WI38 (cell line): Measurements from ENCODE around the gene SRCIN1.
"Not testable (repeated sequence)": the region's sequence is repeated elsewhere in the genome, so short reads cannot be mapped to it uniquely, and the experiment has no call there.

ENCODE experiments used
- H3K4me3 ChIP-seq: 2 replicates; pipeline ENCODE4 v1.5.1; 2011; ENCODE audit warnings: low read depth, mild to moderate bottlenecking, control low read depth, low read length
- CTCF ChIP-seq: IDR thresholded peaks from 2 replicates; pipeline ENCODE4 v1.5.1; 2012; ENCODE audit warnings: low read depth, mild to moderate bottlenecking, control low read depth, low read length

SRCIN1 gene

DNA sequence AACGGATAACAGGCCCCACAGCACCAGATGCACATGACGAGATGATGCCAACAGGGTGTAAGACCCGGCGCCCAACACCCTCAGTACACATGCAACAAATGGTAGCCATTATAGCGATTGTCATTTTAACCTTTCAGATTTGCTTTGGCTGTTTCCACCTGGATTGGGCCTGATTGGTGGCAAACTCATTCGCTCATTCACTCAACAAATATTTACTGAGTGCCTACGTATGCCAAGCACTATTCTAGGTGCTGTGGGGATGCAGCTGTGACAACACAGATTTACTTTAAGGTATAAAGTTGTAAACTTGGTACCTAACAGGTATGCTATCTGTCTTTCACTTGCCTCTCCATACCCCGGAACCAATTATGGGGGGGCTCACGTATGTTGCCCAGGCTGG is 66.8 kb downstream of the SRCIN1 start:
- TF ChIP-seq CTCF, result no peak
- no peak overlapping the region for H3K4me3 ChIP-seq

- TF ChIP-seq CTCF, result no peak
- no peak overlapping the region for H3K4me3 ChIP-seq
Measured at GRCh38 chr17:38536661-38537060, 69.1 kb downstream of the SRCIN1 start.

DNA sequence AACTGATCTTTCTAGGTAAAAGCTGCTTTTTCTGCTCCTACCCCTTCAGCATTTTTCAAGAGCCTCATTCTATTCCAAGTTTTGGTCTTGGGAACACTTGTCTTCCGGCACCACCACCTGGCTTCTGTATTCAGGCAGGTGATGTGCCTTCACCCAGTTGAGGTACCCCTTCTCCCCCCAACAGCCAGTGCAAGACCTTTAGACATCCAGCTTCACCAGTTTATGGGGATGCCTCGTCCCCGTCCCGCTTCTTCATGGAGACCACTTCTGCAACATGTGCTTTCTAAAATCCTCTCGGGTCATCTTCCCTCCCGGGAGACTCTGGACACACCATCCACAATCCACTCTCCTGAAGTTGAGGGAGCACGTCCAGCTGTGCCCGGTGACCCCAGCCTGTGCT is 69.9 kb downstream of the SRCIN1 start:
- TF ChIP-seq CTCF, result no peak
- no peak overlapping the region for H3K4me3 ChIP-seq

DNA sequence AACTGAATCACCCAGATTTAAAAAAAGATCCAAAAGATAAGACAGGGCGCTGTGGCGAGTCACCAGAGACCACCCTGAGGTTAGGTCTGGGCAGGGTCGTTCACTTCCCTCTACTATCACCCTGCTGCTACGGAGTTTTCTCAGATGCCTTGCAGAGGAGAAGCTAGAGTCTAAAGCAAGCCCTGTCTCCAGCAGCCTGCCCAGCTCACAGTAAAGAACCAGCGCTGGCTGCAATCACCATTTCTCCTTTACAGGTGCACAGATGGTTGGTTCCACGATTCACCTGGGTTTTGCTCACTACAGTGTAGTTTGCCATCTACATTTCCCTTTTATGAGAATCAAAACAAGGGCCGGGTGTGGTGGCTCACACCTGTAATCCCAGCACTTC is 71.3 kb downstream of the SRCIN1 start:
- TF ChIP-seq CTCF, result no peak
- no peak overlapping the region for H3K4me3 ChIP-seq

- H3K4me3 ChIP-seq, result no peak overlapping the region
- no peak for TF ChIP-seq CTCF
Measured at GRCh38 chr17:38533866-38534497, 71.8 kb downstream of the SRCIN1 start.

DNA sequence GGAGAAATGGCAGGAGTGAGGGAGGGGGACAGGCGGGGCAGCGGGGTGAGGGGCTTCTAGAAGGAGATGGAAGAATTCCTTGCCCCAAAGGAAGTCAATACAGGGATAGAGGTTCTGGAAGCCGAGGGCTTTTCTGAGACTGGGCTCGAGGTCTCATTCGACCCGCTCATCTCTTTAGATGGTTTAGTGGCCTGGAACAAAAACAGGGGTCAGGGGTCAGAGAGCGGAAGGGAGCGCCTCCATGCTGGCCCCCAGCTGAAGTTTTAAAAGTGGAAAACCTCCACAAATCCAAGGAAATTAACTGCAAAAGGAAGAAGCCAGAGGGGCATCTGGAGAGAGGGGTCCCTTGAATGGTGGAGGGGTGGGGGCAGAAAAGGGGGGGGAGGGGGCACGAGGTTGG is 72.5 kb downstream of the SRCIN1 start:
- H3K4me3 ChIP-seq, result no peak overlapping the region
- TF ChIP-seq CTCF, result no peak

DNA sequence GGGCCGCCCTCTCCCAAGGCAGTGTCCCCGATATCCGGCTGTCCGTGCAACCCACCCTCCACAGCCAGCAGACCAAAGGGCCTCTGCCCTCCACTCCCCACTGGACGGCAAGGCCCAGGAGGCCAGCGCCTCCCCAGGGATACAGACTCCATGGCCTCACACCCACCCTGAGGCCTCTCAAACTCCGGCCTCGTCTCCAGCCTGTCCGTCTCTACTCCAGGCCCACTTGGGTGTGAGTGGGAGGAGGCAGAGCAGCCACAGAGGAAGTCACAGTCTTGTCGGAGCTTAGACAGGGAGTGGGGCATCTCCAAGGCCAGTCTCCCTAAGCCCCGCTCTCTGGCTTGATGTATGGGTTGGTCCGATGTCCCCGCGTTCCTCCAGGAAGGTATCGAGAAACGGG is 73.3 kb downstream of the SRCIN1 start:
- no peak overlapping the region for H3K4me3 ChIP-seq
- TF ChIP-seq CTCF, result no peak

- not testable (repeated sequence) for H3K4me3 ChIP-seq
Measured at GRCh38 chr17:38531761-38532160, 74.0 kb downstream of the SRCIN1 start.

DNA sequence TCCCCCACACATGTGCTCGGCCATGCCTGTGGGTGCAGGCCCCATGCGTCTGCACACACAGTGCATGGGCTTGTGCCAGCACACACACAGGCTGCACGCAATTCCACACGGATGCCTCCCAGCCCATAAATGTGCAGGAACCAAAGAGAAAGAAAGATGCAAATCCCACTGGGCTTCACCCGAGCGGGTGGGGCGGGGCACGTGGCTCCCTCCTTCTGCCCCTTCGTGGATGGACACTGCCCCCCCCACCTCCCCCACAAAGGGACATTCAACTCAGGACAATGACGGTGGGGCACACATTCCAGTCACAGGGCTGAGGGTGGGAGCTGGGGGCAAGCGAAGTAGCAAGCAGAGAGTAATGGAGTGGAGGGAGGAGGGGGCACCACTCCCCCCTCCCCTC is 74.9 kb downstream of the SRCIN1 start:
- not testable (repeated sequence) for H3K4me3 ChIP-seq

- H3K4me3 ChIP-seq, result not testable (repeated sequence)
Measured at GRCh38 chr17:38528141-38528540, 77.6 kb downstream of the SRCIN1 start.

- H3K4me3 ChIP-seq, result not testable (repeated sequence)
Measured at GRCh38 chr17:38526526-38526925, 79.2 kb downstream of the SRCIN1 start.
